BJ (cell line): ENCODE results near the gene KEAP1. TPM values are rescaled to one million over a fixed set of nuclear protein-coding genes. Genes with fewer than 3 reads are reported as not detected.

Experiments
- CTCF ChIA-PET: fragments of 350-600 bp; formaldehyde crosslinking; extraction: SDS; loops from one replicate; lab custom pipeline; 2021; ENCODE audit warnings: antibody characterized with exemption, inconsistent platforms; lab: Yijun Ruan, JAX
- POLR2A ChIA-PET: fragments of 300-600 bp; sonication (Branson Sonifier 250); formaldehyde crosslinking; extraction: SDS; loops from one replicate; lab custom pipeline; 2021; ENCODE audit warnings: antibody characterized with exemption; lab: Charles Lee
- DNase-seq: peaks from one replicate; pipeline ENCODE4 v3.0.0-alpha.2; 2011; ENCODE audit warnings: low read depth
- H3K27me3 ChIP-seq: 2 replicates; pipeline ENCODE4 v1.6.0; 2011; ENCODE audit warnings: low read length; ENCODE audit not compliant: control insufficient read depth, insufficient read depth
- H3K36me3 ChIP-seq: 2 replicates; pipeline ENCODE4 v1.5.1; 2011; ENCODE audit warnings: low read length; ENCODE audit not compliant: control insufficient read depth, insufficient read depth
- H3K4me3 ChIP-seq: 2 replicates; pipeline ENCODE4 v1.5.1; 2011; ENCODE audit warnings: low read depth, mild to moderate bottlenecking, control low read depth, low read length
- CTCF ChIP-seq: IDR thresholded peaks from 2 replicates; pipeline ENCODE4 v1.5.1; 2011; ENCODE audit warnings: low read depth, mild to moderate bottlenecking, control low read depth, inconsistent platforms, low read length, moderate library complexity; ENCODE audit not compliant: insufficient read depth
- polyA plus RNA-seq: library from polyadenylated mRNA; depleted of rRNA; stranded (reverse); fragments of >200 nt; gene quantifications from 2 replicates; pipeline ENCODE4 v1.2.3, GENCODE V29; 2011

Gene KEAP1
- polyA plus RNA-seq, 1 experiment: 114 TPM

GRCh38 chr19:10523135-10523636, 20.0 kb upstream of the KEAP1 start:
- peaks cover 9% of the 10 kb centered on the region for H3K27me3 ChIP-seq
- CTCF ChIA-PET: interaction anchor here (1.3 to 1.5 kb wide), 3 partner anchors 12 to 58 kb away, joined by 3 to 4 read pairs (median 4); no protein-coding TSS in a partner anchor
- H3K4me3 ChIP-seq: no peak overlapping the region
- TF ChIP-seq CTCF: no peak
- DNase-seq: no peak
- H3K36me3 ChIP-seq: no peaks in the 10 kb centered on the region
- POLR2A ChIA-PET: no interaction called here

- POLR2A ChIA-PET: no interaction called here
- CTCF ChIA-PET: interaction anchor here (0.9 to 2.2 kb wide), 2 partner anchors 21 to 42 kb away, joined by 3 to 11 read pairs; no protein-coding TSS in a partner anchor
- Histone ChIP-seq H3K27me3 (peaks cover 11% of the 10 kb centered on the region), H3K36me3 (no peaks in the 10 kb centered on the region), H3K4me3 (no peak overlapping the region)
- DNase-seq: no peak
- no peak for TF ChIP-seq CTCF
Observed at GRCh38 chr19:10521461-10522171, 18.5 kb upstream of the KEAP1 start.

- Histone ChIP-seq H3K36me3 (no peaks in the 10 kb centered on the region), H3K4me3 (no peak overlapping the region), H3K27me3 (peaks cover 15% of the 10 kb centered on the region)
- no peak for TF ChIP-seq CTCF
- POLR2A ChIA-PET: no interaction called here
- CTCF ChIA-PET: interaction anchor here (2.2 kb wide), 1 partner anchor 21 kb away, joined by 11 read pairs; no protein-coding TSS in a partner anchor
- DNase-seq: no peak
Observed at GRCh38 chr19:10520652-10521318, 17.6 kb upstream of the KEAP1 start.

- ChIA-PET POLR2A (no interaction called here), CTCF (no interaction called here)
- no peaks in the 10 kb centered on the region for H3K36me3 ChIP-seq
- no peak for TF ChIP-seq CTCF
- H3K4me3 ChIP-seq: no peak overlapping the region
- peaks cover 21% of the 10 kb centered on the region for H3K27me3 ChIP-seq
- no peak for DNase-seq
Observed at GRCh38 chr19:10519421-10519820, 16.3 kb upstream of the KEAP1 start.
